Natural killer cell (primary cell): ENCODE measurements around the gene SLC38A5. TPM values are rescaled to one million over a fixed set of nuclear protein-coding genes. Genes with fewer than 3 reads are reported as not detected.
"Not testable (repeated sequence)": the region's sequence is repeated elsewhere in the genome, so short reads cannot be mapped to it uniquely, and the experiment has no call there.

Experiments
- ATAC-seq, 3 donors: fragments of 150-1000 bp in 2 of 3; fragments of 200-7000 bp in 1 of 3; cut with Tn5 transposase; 1 replicate in 1 of 3; 2 replicates in 2 of 3; pipeline ENCODE4 v1.10.0; 2021; ENCODE audit warnings: mild to moderate bottlenecking in 2 of 3, moderate library complexity in 2 of 3
- DNase-seq, 2 donors: peaks; one replicate each; pipeline versions ENCODE4 v3.0.0 to v3.0.0-alpha.2; 2013 to 2021; ENCODE audit warnings: mixed read lengths in 1 of 2
- H3K27ac ChIP-seq: one replicate; pipeline ENCODE4 v1.5.1; 2013; ENCODE audit warnings: mild to moderate bottlenecking, low read length
- H3K27me3 ChIP-seq: one replicate; pipeline ENCODE4 v1.6.1; 2013; ENCODE audit warnings: low read length; ENCODE audit not compliant: control insufficient read depth, insufficient read depth
- H3K36me3 ChIP-seq: one replicate; pipeline ENCODE4 v1.6.1; 2013; ENCODE audit warnings: low read length; ENCODE audit not compliant: control insufficient read depth, insufficient read depth
- H3K4me1 ChIP-seq: one replicate; pipeline ENCODE4 v1.6.1; 2013; ENCODE audit warnings: low read length; ENCODE audit not compliant: control insufficient read depth, insufficient read depth
- H3K4me3 ChIP-seq: one replicate; pipeline ENCODE4 v1.5.1; 2013; ENCODE audit warnings: low read length
- H3K9me3 ChIP-seq: one replicate; pipeline ENCODE4 v1.6.1; 2013; ENCODE audit warnings: low read length; ENCODE audit not compliant: control insufficient read depth, insufficient read depth
- H3K27ac Mint-ChIP-seq, 2 donors: one replicate each; pipeline ENCODE4 v1.8.0; 2022; ENCODE audit warnings: mild to moderate bottlenecking in 2 of 2, mixed read lengths in 2 of 2, moderate library complexity in 1 of 2
- H3K27me3 Mint-ChIP-seq, 2 donors: one replicate each; pipeline ENCODE4 v1.8.0; 2022; ENCODE audit warnings: low read depth in 2 of 2, mixed read lengths in 2 of 2
- H3K36me3 Mint-ChIP-seq: one replicate; pipeline ENCODE4 v1.8.0; 2022; ENCODE audit warnings: mixed read lengths
- H3K4me1 Mint-ChIP-seq, 2 donors: one replicate each; pipeline ENCODE4 v1.8.0; 2022; ENCODE audit warnings: mixed read lengths in 2 of 2
- H3K4me3 Mint-ChIP-seq: one replicate; pipeline ENCODE4 v1.8.0; 2022; ENCODE audit warnings: mild to moderate bottlenecking, moderate library complexity, mixed read lengths
- H3K9me3 Mint-ChIP-seq, 2 donors: one replicate each; pipeline ENCODE4 v1.8.0; 2022; ENCODE audit warnings: mixed read lengths in 2 of 2
- WGBS: methylation state at CpG from one replicate; pipeline ENCODE4 v1.1.7; 2013; ENCODE audit warnings: missing lambda C conversion rate; ENCODE audit not compliant: insufficient coverage; 5-methylcytosine and 5-hydroxymethylcytosine counted together
- intact Hi-C: fragments of 100-400 bp; cut with micrococcal nuclease; formaldehyde crosslinking; loops from one replicate; pipeline ENCODE4 v1.14.2; 2022
- total RNA-seq, 4 donors: library from RNA; stranded (reverse); fragments of 120-200 nt in 1 of 4; gene quantifications; one replicate each; pipeline versions ENCODE4 v1.2.3 to v1.2.4, GENCODE V29; 2013 to 2022

The SLC38A5 gene
- total RNA-seq, 3 donors from 2014 or later (not counting 1 experiment from before 2014, with no cell fraction given): 20.3 to 25.1 (median 24.7) TPM

DNA sequence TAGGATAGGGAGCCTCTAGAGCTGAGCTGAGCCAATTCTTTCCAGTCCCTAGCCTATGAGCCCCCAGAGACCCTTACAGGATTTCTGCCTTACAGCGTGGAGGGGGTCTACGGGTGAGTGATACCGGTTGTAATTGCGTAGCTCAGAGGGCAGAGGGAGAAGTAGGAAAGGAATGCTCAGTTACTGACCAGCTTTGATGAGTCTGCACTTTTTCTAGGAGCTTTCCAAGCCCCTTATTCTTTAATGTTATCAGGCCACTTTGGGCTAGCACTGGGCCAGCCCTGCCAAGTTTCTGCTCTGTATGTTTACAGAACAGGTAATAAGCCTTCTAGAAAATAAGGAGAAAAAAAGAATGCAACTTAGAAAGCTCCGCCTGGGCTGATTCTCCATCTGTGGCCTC is 40.5 kb downstream of the SLC38A5 start:
- H3K4me1 ChIP-seq, H3K4me3 ChIP-seq, H3K4me1 Mint-ChIP-seq, intact Hi-C loops, DNase-seq, H3K4me3 Mint-ChIP-seq, H3K36me3 ChIP-seq, H3K27ac ChIP-seq, ATAC-seq, H3K9me3 ChIP-seq, H3K27ac Mint-ChIP-seq, H3K36me3 Mint-ChIP-seq, H3K9me3 Mint-ChIP-seq, H3K27me3 ChIP-seq: not testable (repeated sequence)
- 80% methylated on average over 1 of the region's 5 CpGs for WGBS
- peaks cover 4 to 19% of the 10 kb centered on the region in 2 donors for H3K27me3 Mint-ChIP-seq

GRCh38 chrX:48427027-48427716 is 42.9 kb downstream of the SLC38A5 start:
- no CpG with 5 or more reads among the region's 12 CpGs for WGBS
- H3K4me1 Mint-ChIP-seq, H3K27ac ChIP-seq, H3K27ac Mint-ChIP-seq, H3K9me3 Mint-ChIP-seq, H3K4me1 ChIP-seq, H3K36me3 Mint-ChIP-seq, H3K4me3 ChIP-seq, H3K27me3 ChIP-seq, H3K9me3 ChIP-seq, H3K4me3 Mint-ChIP-seq, intact Hi-C loops, DNase-seq, H3K36me3 ChIP-seq: not testable (repeated sequence)
- H3K27me3 Mint-ChIP-seq: peaks cover 2 to 19% of the 10 kb centered on the region in 2 donors
- peak in 1 of 3 donors; percentile 34 for ATAC-seq

DNA sequence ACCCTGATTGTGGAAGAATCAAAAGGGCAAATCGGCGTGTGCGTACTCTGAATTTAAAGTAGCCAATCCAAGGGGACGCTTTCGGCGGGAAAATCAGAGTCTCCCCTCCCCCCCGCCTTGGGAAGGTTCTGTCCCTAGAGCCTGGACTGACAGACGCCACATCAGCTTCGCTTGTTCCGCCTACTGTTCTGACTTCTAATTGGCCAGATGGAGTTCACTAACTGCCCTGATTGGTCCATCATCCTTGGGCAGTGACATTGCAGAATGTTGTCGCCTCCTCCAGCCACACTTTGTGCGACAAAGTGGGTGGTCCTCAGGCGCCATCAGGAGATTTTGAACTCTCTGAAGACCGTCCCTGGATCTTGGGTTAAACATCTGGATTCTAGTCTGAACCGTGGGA is 58.2 kb downstream of the SLC38A5 start, which contains the start of gene SSX4B:
Gene SSX4B, minus strand, starts transcription at position 101 of the 400 bp plus-strand sequence. CDS start 588 bp downstream, outside the sequence.
- WGBS: no CpG with 5 or more reads among the region's 15 CpGs
- H3K27ac ChIP-seq, H3K27ac Mint-ChIP-seq, H3K27me3 ChIP-seq, ATAC-seq, H3K4me1 ChIP-seq, H3K9me3 ChIP-seq, DNase-seq, H3K9me3 Mint-ChIP-seq, H3K4me3 ChIP-seq, H3K36me3 Mint-ChIP-seq, H3K4me3 Mint-ChIP-seq, H3K27me3 Mint-ChIP-seq, intact Hi-C loops, H3K4me1 Mint-ChIP-seq, H3K36me3 ChIP-seq: not testable (repeated sequence)

Other genes with a start within 250 kb of the SLC38A5 start
- gene SSX1, start 214.9 kb downstream of the SLC38A5 start, total RNA-seq: not detected
- gene SSX3, start 113.6 kb downstream of the SLC38A5 start, total RNA-seq: not detected
- not detected for gene SSX4, start 86.7 kb downstream of the SLC38A5 start, total RNA-seq
- not detected for gene SSX4B, start 58.3 kb downstream of the SLC38A5 start, total RNA-seq
- gene FTSJ1, start 5.9 kb upstream of the SLC38A5 start, total RNA-seq: 10 to 100 TPM; 62.4 to 75.3 (median 67.3) TPM
- 10 to 100 TPM; 29.6 to 33.1 (median 31.1) TPM for gene PORCN, start 38.7 kb upstream of the SLC38A5 start, total RNA-seq
- gene EBP, start 51.5 kb upstream of the SLC38A5 start, total RNA-seq: 100 to 1,000 TPM in 1 of 3 donors, 10 to 100 TPM in 2; 91.6 to 115 (median 97.6) TPM
- 10 to 100 TPM; 34.9 to 41.8 (median 36.1) TPM for gene TBC1D25, start 69.5 kb upstream of the SLC38A5 start, total RNA-seq
- gene RBM3, start 104.2 kb upstream of the SLC38A5 start, total RNA-seq: 100 to 1,000 TPM; 356 to 419 (median 366) TPM
- gene WDR13, start 127.2 kb upstream of the SLC38A5 start, total RNA-seq: 10 to 100 TPM; 52.5 to 62.9 (median 60.2) TPM
- gene WAS, start 213.5 kb upstream of the SLC38A5 start, total RNA-seq: 100 to 1,000 TPM; 136 to 149 (median 141) TPM
- 10 to 100 TPM in 2 of 3 donors, 1 to 10 TPM in 1; 9.2 to 11.6 (median 11.0) TPM for gene SUV39H1, start 226.5 kb upstream of the SLC38A5 start, total RNA-seq